ENCODE results near the gene ATP1B3.
"Not testable (repeated sequence)": the region's sequence is repeated elsewhere in the genome, so short reads cannot be mapped to it uniquely, and the experiment has no call there.

The ATP1B3 gene

DNA sequence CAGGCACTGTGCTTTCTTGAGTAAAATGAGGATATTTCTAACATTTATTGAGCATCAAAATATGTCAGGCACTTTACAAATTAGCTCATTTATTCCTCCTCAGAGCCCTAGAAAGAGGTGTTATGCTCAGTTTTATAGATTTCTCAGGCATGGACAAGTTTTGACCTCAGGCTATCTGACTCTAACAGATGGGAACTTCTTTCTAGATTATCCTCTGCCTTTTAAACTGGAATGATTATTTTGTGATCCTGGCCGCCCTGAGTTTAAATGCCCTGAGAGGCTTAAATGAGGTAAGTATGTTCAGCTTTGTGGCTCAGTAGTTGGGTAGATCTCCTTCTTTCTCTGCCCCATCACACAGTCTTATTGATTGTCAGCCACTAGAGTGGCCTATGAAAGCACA, 32.3 kb upstream of the ATP1B3 start:
- DNase-seq (ENCODE audit: low read depth, low spot score) = no peak
- TF ChIP-seq EZH2 (IDR thresholded peaks at IDR 0.05) = no peak
- TF ChIP-seq POLR2AphosphoS5 (IDR thresholded peaks at IDR 0.05; ENCODE audit: borderline replicate concordance, low read depth, low read length) = no peak
- TF ChIP-seq FOXP2 (optimal IDR thresholded peaks at IDR 0.05; ENCODE audit: control extremely low read depth, extremely low read length, insufficient read depth) = no peak
- H3K9me3 ChIP-seq (ENCODE audit: low read depth, low read length) = no peaks in the 10 kb centered on the region
- H3K9ac ChIP-seq (ENCODE audit: insufficient read length) = no peak overlapping the region
- H3K4me3 ChIP-seq = no peak overlapping the region
- no peak overlapping the region for H3K27ac ChIP-seq
- H3K36me3 ChIP-seq (ENCODE audit: insufficient read depth, low read length) = no peaks in the 10 kb centered on the region

- no peak for TF ChIP-seq POLR2AphosphoS5 (IDR thresholded peaks at IDR 0.05; ENCODE audit: borderline replicate concordance, low read depth, low read length)
- TF ChIP-seq FOXP2 (optimal IDR thresholded peaks at IDR 0.05; ENCODE audit: control extremely low read depth, extremely low read length, insufficient read depth) = no peak
- TF ChIP-seq EZH2 (IDR thresholded peaks at IDR 0.05) = no peak
- no peak for DNase-seq (ENCODE audit: low read depth, low spot score)
- Histone ChIP-seq H3K27ac (no peak overlapping the region), H3K9ac (ENCODE audit: insufficient read length) (no peak overlapping the region), H3K36me3 (ENCODE audit: insufficient read depth, low read length) (no peaks in the 10 kb centered on the region), H3K4me3 (no peak overlapping the region), H3K9me3 (ENCODE audit: low read depth, low read length) (no peaks in the 10 kb centered on the region)
These were observed 31.6 kb upstream of the ATP1B3 start for GRCh38 chr3:141844812-141845211.

GRCh38 chr3:141845407-141846049, 30.9 kb upstream of the ATP1B3 start:
- Histone ChIP-seq H3K36me3 (ENCODE audit: insufficient read depth, low read length) (no peaks in the 10 kb centered on the region), H3K9ac (ENCODE audit: insufficient read length) (no peak overlapping the region), H3K9me3 (ENCODE audit: low read depth, low read length) (no peaks in the 10 kb centered on the region), H3K4me3 (no peak overlapping the region), H3K27ac (no peak overlapping the region)
- TF ChIP-seq POLR2AphosphoS5 (IDR thresholded peaks at IDR 0.05; ENCODE audit: borderline replicate concordance, low read depth, low read length) (no peak), EZH2 (IDR thresholded peaks at IDR 0.05) (no peak), FOXP2 (optimal IDR thresholded peaks at IDR 0.05; ENCODE audit: control extremely low read depth, extremely low read length, insufficient read depth) (no peak)
- no peak for DNase-seq (ENCODE audit: low read depth, low spot score)

GRCh38 chr3:141846050-141846433, 30.4 kb upstream of the ATP1B3 start:
- no peak for TF ChIP-seq FOXP2 (optimal IDR thresholded peaks at IDR 0.05; ENCODE audit: control extremely low read depth, extremely low read length, insufficient read depth)
- TF ChIP-seq POLR2AphosphoS5 (IDR thresholded peaks at IDR 0.05; ENCODE audit: borderline replicate concordance, low read depth, low read length) = no peak
- no peak for TF ChIP-seq EZH2 (IDR thresholded peaks at IDR 0.05)
- no peak overlapping the region for H3K9ac ChIP-seq (ENCODE audit: insufficient read length)
- H3K4me3 ChIP-seq = no peak overlapping the region
- no peak for DNase-seq (ENCODE audit: low read depth, low spot score)
- no peaks in the 10 kb centered on the region for H3K9me3 ChIP-seq (ENCODE audit: low read depth, low read length)
- H3K27ac ChIP-seq = no peak overlapping the region
- no peaks in the 10 kb centered on the region for H3K36me3 ChIP-seq (ENCODE audit: insufficient read depth, low read length)

- not testable (repeated sequence) for H3K27ac ChIP-seq; H3K36me3 ChIP-seq (ENCODE audit: insufficient read depth, low read length); H3K9me3 ChIP-seq (ENCODE audit: low read depth, low read length); H3K9ac ChIP-seq (ENCODE audit: insufficient read length); DNase-seq (ENCODE audit: low read depth, low spot score); H3K4me3 ChIP-seq
These were observed 28.2 kb upstream of the ATP1B3 start for GRCh38 chr3:141848159-141848748.

- no peak overlapping the region for H3K27ac ChIP-seq
- no peaks in the 10 kb centered on the region for H3K9me3 ChIP-seq (ENCODE audit: low read depth, low read length)
- TF ChIP-seq EZH2 (IDR thresholded peaks at IDR 0.05) (no peak), FOXP2 (optimal IDR thresholded peaks at IDR 0.05; ENCODE audit: control extremely low read depth, extremely low read length, insufficient read depth) (no peak), POLR2AphosphoS5 (IDR thresholded peaks at IDR 0.05; ENCODE audit: borderline replicate concordance, low read depth, low read length) (no peak)
- no peaks in the 10 kb centered on the region for H3K36me3 ChIP-seq (ENCODE audit: insufficient read depth, low read length)
- H3K9ac ChIP-seq (ENCODE audit: insufficient read length) = no peak overlapping the region
- H3K4me3 ChIP-seq = no peak overlapping the region
- DNase-seq (ENCODE audit: low read depth, low spot score) = no peak
These were observed 27.2 kb upstream of the ATP1B3 start for GRCh38 chr3:141849056-141849815.

DNA sequence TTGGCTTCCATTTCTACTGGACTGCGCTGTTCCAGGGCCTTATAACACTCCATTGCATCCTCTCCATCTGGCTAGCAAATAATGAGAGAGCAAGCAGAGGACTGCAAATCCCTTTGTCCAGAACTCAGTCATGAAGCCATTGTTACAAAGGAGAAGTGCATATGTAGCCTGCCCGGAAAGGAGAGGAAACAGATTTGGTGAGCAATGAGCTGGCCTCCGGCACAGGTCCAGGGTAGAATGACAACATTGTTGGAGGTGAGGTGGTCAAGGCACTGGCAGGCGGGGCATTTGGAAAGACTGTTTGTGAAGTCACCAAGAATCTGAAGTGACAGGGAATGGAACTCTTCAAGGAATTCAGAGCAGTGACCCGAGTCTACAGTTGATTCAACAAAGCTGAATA, 25.0 kb upstream of the ATP1B3 start:
- H3K27ac ChIP-seq = no peak overlapping the region
- no peak for DNase-seq (ENCODE audit: low read depth, low spot score)
- no peaks in the 10 kb centered on the region for H3K9me3 ChIP-seq (ENCODE audit: low read depth, low read length)
- no peak overlapping the region for H3K4me3 ChIP-seq
- H3K9ac ChIP-seq (ENCODE audit: insufficient read length) = no peak overlapping the region
- no peaks in the 10 kb centered on the region for H3K36me3 ChIP-seq (ENCODE audit: insufficient read depth, low read length)
- TF ChIP-seq EZH2 (IDR thresholded peaks at IDR 0.05) (no peak), FOXP2 (optimal IDR thresholded peaks at IDR 0.05; ENCODE audit: control extremely low read depth, extremely low read length, insufficient read depth) (no peak), POLR2AphosphoS5 (IDR thresholded peaks at IDR 0.05; ENCODE audit: borderline replicate concordance, low read depth, low read length) (no peak)

- Histone ChIP-seq H3K9ac (ENCODE audit: insufficient read length) (no peak overlapping the region), H3K9me3 (ENCODE audit: low read depth, low read length) (no peaks in the 10 kb centered on the region), H3K4me3 (no peak overlapping the region), H3K27ac (no peak overlapping the region), H3K36me3 (ENCODE audit: insufficient read depth, low read length) (no peaks in the 10 kb centered on the region)
- no peak for DNase-seq (ENCODE audit: low read depth, low spot score)
- no peak for TF ChIP-seq FOXP2 (optimal IDR thresholded peaks at IDR 0.05; ENCODE audit: control extremely low read depth, extremely low read length, insufficient read depth)
- no peak for TF ChIP-seq EZH2 (IDR thresholded peaks at IDR 0.05)
- TF ChIP-seq POLR2AphosphoS5 (IDR thresholded peaks at IDR 0.05; ENCODE audit: borderline replicate concordance, low read depth, low read length) = no peak
These were observed 23.3 kb upstream of the ATP1B3 start for GRCh38 chr3:141853081-141853601.
